HG02943 (cell line): ENCODE measurements around the gene TRAPPC2B.
A peak's percentile ranks its signal among the peaks of the same experiment; 100 is the strongest.

Experiments used
- ATAC-seq: cut with Tn5 transposase; IDR thresholded peaks from one replicate; pipeline ENCODE4 v1.9.1; 2021; ENCODE audit warnings: mild to moderate bottlenecking, low read depth, moderate library complexity; ENCODE audit not compliant: unreplicated experiment

Gene TRAPPC2B

DNA sequence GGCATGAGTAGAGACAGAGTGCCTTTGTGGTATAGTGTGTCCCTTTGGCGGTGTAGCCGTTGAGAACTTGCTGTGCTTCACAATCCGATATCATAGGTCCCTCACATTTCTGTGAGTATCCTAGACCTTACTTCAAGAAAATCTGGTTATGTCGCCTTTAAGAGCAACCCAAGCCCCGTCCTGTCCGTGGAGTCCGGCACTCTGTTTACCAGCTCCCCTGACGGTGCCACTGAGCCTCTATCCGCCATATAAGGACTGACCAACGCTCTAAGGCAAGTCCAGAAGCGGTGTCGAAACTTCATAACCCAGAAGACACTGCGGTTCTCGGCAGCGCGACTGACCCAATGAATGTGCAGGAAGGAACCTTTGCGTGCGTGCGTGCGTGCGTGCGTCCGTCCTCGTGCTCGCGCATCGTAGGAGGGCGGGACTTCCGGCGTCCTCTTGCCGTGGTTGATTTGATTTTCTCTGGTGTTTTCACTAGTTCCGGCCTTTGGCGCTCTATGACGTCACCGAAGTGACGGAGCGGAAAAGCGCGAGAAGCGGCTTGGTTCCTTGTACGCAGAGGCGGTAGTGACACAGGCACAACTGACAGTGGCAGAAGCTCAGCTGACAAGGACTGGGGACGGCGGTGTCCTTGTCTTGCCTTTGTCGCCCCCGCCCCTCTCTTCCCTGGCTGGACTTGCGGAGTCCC is at the start of gene TRAPPC2B, which contains the start of gene ZNF547:
TRAPPC2B (plus strand) TSS at position 555 of the 691 bp plus-strand sequence. CDS start 1,283 bp downstream, outside the sequence.
ZNF547 (plus strand) TSS at position 555 of the 691 bp plus-strand sequence. CDS start 5,005 bp downstream, outside the sequence.
- peak; percentile 95 for ATAC-seq

- no peak for ATAC-seq
Measured at GRCh38 chr19:57314146-57314545, 49.2 kb upstream of the TRAPPC2B start.

DNA sequence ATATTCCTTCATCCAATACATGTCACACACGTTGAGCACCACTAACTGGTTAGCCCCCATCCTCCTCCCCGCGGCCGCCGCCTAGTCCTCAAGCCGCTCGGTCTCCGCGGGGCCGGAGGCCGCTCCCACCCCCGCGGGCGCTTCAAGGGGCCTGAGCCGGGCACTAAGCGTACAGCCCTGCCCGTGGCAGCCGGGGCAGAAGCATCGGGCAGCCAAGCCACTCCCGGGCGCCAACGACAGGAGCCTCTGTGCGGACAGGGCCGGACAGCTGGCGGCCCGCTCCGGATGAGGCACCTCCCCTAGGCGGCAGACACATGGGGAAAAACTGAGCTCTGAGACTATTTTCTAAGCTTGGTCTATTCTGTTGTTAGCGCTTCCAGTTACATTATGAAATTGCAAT is 45.8 kb upstream of the TRAPPC2B start:
- no peak for ATAC-seq

- peak; percentile 13 for ATAC-seq
Measured at GRCh38 chr19:57319869-57320179, 43.5 kb upstream of the TRAPPC2B start.

DNA sequence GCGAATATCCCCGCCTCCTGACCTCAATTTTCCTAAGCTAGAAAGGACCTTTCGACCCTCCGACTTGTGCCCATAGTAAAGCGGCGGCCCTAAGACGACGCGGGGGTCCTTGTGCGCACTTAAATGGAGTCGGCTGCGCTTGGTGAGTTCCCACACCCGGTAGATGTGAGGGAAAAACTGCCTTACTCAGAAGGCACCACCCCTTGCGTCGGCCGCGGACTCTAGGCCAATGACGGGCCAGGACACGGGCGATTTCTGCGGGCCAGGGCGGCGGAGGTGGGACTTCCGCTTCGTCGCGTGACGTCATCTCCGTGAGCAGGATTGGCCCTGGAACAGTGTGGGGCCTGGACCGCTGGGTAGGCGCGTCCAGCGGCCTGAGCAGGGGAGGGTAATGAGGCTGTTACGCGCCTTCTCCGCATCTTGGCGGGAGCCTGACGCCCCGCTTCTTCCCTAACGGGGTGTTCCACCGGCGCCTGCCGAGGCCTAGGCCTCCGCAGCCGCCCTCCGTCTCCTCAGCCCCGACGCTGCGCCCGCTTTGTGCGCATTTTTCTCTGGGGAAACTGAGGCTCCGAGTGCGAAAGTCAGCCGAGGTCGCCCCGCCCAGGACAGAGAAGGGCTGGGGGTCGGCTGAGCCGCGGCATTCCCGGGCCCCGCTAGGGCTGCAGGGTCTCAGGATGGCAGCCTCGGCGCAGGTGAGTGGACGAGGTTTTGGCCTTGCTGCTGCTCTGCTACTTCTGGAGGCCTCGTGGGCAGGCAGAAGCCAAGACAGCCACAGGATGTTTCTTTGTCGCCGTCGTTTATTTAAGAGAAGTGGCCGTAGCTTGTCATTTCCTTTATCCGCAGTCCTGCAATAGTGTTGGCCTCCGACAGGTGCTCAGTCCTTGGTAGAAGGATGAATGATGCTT is 42.9 kb upstream of the TRAPPC2B start, which contains the start of gene ZNF543:
ZNF543 (plus strand) TSS at position 293 of the 905 bp plus-strand sequence; CDS start at position 675, 382 bp downstream.
- peak; percentile 97 for ATAC-seq

DNA sequence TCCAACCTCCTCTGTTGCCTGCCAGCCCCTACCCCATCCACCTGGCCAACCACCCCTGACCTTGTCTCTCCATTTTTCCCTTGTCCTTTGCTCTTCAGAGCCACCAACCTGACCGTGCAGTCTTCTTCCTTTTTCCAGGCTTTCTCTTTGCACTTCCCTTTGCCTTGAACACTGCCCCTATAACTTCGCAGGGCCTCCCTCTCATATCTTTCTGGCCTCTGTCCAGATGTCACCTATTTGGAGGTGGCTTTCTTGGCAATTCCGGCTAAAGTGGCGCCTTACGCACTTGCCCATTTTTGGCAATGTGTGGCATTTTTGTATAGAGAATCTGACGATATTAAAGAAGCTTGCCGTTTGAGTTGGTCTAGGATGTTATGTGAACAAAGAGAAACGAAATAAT is 42.2 kb upstream of the TRAPPC2B start:
- ATAC-seq = no peak

- no peak for ATAC-seq
Measured at GRCh38 chr19:57321751-57322150, 41.6 kb upstream of the TRAPPC2B start.

GRCh38 chr19:57324992-57325391 is 38.4 kb upstream of the TRAPPC2B start:
- no peak for ATAC-seq

GRCh38 chr19:57327993-57328392 is 35.4 kb upstream of the TRAPPC2B start:
- no peak for ATAC-seq

- no peak for ATAC-seq
Measured at GRCh38 chr19:57334191-57334590, 29.2 kb upstream of the TRAPPC2B start.

- no peak for ATAC-seq
Measured at GRCh38 chr19:57338877-57339276, 24.5 kb upstream of the TRAPPC2B start.

GRCh38 chr19:57342582-57342981 is 20.8 kb upstream of the TRAPPC2B start:
- ATAC-seq = no peak

DNA sequence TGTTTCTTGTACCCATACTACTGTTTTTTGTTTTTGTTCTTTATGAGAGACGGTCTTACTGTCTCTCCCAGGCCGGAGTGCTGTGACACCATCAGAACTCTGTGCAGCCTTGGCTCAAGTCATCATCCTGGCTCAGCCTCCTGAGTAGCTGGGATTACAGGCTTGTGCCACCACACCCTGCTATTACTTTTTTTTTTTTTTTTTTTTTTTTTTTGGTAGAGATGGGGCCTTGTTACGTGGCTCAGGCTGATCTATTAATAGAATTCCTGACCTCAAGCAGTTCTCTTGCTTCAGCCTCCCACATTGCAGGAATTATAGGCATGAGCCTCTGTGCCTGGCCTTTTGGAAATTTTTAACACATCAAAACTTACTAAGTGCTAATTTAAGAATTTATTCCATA is 15.2 kb upstream of the TRAPPC2B start:
- ATAC-seq = no peak

- ATAC-seq = peak; percentile 96
Measured at GRCh38 chr19:57350877-57351805, 12.2 kb upstream of the TRAPPC2B start, which contains the start of gene ZNF304. ZNF304 (plus strand) TSS chr19:57351271; CDS start chr19:57351665, 394 bp downstream.

DNA sequence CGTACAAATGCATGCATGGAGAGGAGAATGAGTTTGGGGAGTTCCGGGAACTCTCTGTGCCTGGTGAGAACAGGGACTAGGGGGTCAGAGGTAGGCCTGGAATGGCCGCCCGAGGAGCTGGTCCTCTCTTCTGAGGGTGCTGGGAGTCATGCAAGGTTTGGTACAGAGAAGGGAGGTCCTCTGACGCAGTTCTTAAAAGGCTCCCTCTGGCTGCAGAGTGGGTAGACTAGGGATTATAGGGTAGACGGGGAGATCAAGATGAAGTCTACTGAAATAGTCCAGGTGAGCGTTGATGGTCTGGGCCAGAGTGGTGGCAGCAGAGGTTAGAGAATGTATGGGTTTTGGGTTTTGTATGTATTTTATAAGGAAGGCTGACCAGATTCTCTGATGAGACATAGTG is 11.5 kb upstream of the TRAPPC2B start:
- ATAC-seq = no peak

- ATAC-seq = no peak
Measured at GRCh38 chr19:57355916-57356315, 7.4 kb upstream of the TRAPPC2B start.

GRCh38 chr19:57357406-57357805 is 5.9 kb upstream of the TRAPPC2B start:
- ATAC-seq = no peak

GRCh38 chr19:57359300-57359699 is 4.1 kb upstream of the TRAPPC2B start:
- no peak for ATAC-seq

- ATAC-seq = no peak
Measured at GRCh38 chr19:57362419-57362818, 932 bp upstream of the TRAPPC2B start.

- peak; percentile 18 for ATAC-seq
Measured at GRCh38 chr19:57363688-57364181, 384 bp downstream of the TRAPPC2B start.
